ENCODE data around the gene EIF5A. TPM values are rescaled to one million over a fixed set of nuclear protein-coding genes. Genes with fewer than 3 reads are reported as not detected.
A peak's percentile ranks its signal among the peaks of the same experiment; 100 is the strongest.

Gene EIF5A
- total RNA-seq, 2 donors from 2014 or later, result 275 to 328 TPM

DNA sequence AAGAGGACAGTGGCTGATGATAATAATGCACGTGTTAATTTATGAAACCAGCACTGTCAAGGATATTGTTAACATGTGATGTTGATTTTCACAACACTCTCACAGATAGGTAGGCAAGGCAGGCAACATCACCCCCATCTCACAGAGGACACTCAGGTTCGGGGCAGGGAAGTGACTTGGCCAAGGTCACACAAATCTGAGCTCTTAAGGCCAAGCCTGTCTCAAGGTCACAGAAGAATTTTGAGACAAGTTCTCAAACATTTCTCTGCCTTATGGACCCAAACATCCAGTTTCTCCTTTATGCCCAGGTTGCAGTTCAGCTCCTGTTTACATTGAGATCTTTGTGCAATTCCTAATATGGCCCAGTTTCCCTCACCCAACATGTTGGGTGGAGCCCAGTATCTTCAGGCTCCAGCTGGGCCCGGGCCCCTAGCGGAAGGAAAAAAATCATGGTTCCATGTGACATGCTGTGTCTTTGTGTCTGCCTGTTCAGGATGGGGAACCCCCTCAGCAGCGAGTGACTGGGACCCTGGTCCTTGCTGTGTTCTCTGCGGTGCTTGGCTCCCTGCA is 24.6 kb upstream of the EIF5A start:
- intact Hi-C loops (cut with DNase I), result loop anchor here in 1 of 2 donors (5.0 to 10.0 kb wide), 2 partner anchors 238 to 449 kb away; partner anchors contain the start of gene SLC16A11
- DNase-seq (ENCODE audit: low spot score), result no peak

DNA sequence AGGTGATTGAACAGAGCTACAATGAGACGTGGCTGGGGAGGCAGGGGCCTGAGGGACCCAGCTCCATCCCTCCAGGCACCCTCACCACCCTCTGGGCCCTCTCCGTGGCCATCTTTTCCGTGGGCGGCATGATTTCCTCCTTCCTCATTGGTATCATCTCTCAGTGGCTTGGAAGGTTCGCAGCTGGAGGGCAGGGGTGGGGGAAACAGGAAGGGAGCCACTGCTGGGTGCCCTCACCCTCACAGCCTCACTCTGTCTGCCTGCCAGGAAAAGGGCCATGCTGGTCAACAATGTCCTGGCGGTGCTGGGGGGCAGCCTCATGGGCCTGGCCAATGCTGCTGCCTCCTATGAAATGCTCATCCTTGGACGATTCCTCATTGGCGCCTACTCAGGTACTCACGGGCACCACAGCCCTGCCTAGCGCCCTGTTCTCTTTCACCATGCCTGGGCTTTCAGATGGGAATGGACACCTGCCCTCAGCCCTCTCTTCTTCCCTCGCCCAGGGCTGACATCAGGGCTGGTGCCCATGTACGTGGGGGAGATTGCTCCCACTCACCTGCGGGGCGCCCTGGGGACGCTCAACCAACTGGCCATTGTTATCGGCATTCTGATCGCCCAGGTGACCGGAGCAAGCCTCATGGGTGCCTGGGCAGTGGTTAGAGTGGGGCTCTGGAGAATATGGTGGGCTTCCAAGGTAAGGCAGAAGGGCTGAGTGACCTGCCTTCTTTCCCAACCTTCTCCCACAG is 23.8 kb upstream of the EIF5A start:
- DNase-seq (ENCODE audit: low spot score), result no peak
- intact Hi-C loops (cut with DNase I), result loop anchor here in 1 of 2 donors (5.0 to 10.0 kb wide), 2 partner anchors 239 to 449 kb away; partner anchors contain the start of gene SLC16A11

DNA sequence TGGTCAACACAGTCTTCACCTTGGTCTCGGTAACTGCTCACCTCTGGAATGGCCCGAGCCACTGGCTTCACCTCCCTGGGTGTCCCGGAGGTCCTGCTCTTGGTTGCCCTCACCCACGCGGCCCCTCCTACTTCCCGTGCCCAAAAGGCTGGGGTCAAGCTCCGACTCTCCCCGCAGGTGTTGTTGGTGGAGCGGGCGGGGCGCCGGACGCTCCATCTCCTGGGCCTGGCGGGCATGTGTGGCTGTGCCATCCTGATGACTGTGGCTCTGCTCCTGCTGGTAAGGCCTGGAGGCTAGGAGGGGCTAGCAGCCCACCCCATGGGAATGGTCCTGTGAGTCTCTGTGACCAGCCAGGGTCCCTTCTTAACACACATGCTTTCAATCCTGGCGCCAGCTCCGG is 22.5 kb upstream of the EIF5A start:
- intact Hi-C loops (cut with DNase I), result loop anchor here in 1 of 2 donors (5.0 to 10.0 kb wide), 2 partner anchors 240 to 447 kb away; partner anchors contain the start of gene SLC16A11
- DNase-seq (ENCODE audit: low spot score), result no peak

GRCh38 chr17:7285679-7286078 is 21.7 kb upstream of the EIF5A start:
- no peak for DNase-seq (ENCODE audit: low spot score)
- intact Hi-C loops (cut with DNase I), result loop anchor here in 1 of 2 donors (10.0 kb wide), 1 partner anchor 241 kb away; the partner anchor contains the start of gene SLC16A11

- intact Hi-C loops (cut with DNase I), result loop anchor here (10.0 kb wide), 2 partner anchors 55 to 245 kb away; partner anchors contain the start of gene SLC16A11 (in 1 of the 2)
- no peak for DNase-seq (ENCODE audit: low spot score)
These were observed 18.0 kb upstream of the EIF5A start for GRCh38 chr17:7289256-7290032.

- intact Hi-C loops (cut with DNase I), result loop anchor here in 1 of 2 donors (10.0 kb wide), 1 partner anchor 55 kb away; no protein-coding TSS in a partner anchor
These were observed 17.3 kb upstream of the EIF5A start for GRCh38 chr17:7290166-7290565.

DNA sequence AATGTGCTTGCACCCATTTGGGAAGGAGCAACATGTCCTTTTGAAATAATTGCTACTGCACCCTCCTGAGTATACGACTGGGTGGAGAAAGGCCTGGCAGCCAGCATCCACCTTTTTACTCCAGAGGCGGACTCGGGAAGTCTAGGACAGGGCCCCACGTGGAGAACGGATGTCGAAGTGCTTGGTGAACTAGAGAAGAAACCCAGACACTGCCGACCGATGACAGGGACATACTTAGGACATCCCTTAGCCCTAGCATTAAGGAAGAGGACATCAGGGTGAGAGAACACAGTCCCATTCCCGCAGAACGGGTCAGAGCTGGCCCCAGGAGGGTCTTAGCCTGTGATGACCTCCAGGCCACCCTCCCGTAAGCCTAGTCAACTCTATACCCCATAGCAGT is 16.7 kb upstream of the EIF5A start:
- intact Hi-C loops (cut with DNase I), result loop anchor here in 1 of 2 donors (10.0 kb wide), 1 partner anchor 54 kb away; no protein-coding TSS in a partner anchor

More at GRCh38 chr17:7290166-7290565, 17.3 kb upstream of the EIF5A start:
- no peak for DNase-seq (ENCODE audit: low spot score)

DNA sequence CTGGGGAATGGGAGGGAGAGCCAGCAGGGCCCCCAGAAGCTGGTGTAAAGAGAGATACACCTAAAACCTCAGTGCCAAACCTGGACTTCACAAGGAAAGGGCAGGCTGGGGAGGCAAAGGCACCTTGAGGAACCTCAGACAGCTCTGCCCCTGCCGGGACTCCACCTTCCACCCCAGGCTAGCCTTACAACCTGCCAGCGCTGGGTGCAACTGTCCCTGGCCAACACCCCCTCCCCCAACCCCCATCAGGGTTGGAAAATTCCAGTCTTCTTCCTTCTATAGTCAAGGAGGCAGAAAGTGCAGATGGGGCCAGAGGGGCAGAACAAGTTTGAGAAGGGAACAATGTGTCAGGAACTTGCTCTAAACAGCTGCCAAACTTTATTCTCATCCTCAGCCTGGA is 15.2 kb upstream of the EIF5A start:
- intact Hi-C loops (cut with DNase I), result loop anchor here in 1 of 2 donors (10.0 kb wide), 1 partner anchor 53 kb away; no protein-coding TSS in a partner anchor
- no peak for DNase-seq (ENCODE audit: low spot score)

More for the DNA sequence above, 16.7 kb upstream of the EIF5A start:
- DNase-seq (ENCODE audit: low spot score), result no peak

DNA sequence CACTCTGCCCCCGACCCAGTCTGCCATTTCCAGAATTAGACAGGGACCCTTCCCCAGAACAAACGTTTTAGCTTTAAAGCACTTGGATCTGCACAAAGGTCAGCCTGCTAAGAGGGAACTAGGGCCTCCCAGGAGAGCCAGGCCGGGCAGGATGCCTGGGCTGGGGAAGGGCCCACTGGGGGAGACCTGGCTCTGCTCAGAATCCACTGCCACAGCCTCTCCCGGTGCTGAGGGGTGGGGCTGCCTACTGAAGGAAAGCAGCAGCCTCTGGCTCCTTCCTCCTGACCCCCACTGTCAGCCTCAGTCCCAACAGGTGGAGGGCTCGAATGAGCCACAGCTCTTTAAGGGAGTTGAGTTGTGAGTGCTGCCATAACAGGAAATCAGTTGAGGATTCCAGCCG is 14.7 kb upstream of the EIF5A start:
- intact Hi-C loops (cut with DNase I), result loop anchor here in 1 of 2 donors (10.0 kb wide), 1 partner anchor 52 kb away; no protein-coding TSS in a partner anchor

GRCh38 chr17:7293159-7293558 is 14.3 kb upstream of the EIF5A start:
- no peak for DNase-seq (ENCODE audit: low spot score)
- intact Hi-C loops (cut with DNase I), result loop anchor here in 1 of 2 donors (10.0 kb wide), 1 partner anchor 52 kb away; no protein-coding TSS in a partner anchor

More for the DNA sequence above, 14.7 kb upstream of the EIF5A start:
- no peak for DNase-seq (ENCODE audit: low spot score)

DNA sequence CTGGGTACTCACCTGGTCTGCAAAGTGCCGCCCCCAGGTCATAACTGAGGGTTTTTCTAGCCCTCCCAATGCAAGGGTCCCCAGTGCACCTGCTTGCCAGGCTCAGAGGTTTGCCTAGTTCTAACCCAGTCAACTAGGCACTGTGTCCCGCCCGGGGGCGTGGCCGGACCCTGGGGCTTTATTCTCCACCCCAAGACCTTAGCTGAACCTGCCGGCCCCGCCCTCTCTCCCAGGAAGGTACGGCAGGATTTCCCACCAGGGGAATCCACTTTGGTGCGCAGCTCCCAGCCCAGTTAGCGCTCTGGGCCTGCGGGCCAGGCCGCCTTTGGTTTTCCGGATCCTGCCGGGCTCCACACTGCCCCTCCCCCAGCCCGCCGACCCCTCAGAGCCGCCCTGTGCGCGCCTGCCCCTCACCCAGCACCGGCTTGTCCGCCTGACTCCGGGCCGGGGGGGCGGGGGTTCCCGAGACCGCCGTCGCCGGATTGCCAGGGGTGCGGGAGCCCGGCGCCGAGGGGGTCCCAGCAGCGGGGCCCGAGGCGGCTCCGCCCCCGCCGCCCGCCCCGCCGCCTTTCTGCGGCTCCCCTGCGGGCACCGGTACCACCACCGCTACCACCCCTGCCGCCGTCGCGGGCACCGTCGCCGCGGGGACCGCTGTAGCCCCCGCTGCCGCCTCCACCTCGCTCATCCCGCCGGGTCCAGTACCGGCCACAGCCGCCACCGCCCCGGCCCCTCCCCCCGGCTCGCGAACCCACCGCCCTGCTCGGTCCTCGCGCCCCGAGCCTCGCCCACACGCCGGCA is 13.4 kb upstream of the EIF5A start:
- intact Hi-C loops (cut with DNase I), result loop anchor here in 1 of 2 donors (10.0 kb wide), 1 partner anchor 51 kb away; no protein-coding TSS in a partner anchor
- no peak for DNase-seq (ENCODE audit: low spot score)

DNA sequence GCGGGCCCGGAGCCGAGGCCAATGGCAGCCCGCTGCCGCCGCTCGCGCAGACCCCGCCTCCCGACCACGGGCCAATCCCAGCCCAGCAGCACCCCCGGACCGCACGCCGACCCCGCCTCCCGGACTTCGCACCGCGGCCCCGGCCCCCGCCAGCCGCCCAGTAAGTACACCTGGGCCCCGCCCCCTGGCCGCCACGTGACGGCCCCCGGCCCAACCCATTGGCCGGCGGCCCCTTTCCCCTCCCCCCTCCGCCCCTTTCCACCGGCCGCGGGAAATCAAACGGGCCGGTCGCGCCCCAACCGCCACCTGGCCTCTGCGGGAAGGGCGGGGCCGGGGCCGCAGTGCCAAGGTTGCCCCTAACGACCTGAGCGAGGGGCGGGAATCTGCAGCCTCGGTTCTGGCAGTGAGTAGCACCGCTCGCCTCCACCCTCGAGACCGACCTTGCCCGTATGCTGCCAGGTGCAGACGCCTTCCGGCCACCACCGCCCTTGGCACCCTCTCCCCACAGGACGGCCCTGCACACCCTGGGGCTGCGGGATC is 12.7 kb upstream of the EIF5A start, which contains the start of gene YBX2:
YBX2 (minus strand) TSS at position 26 of the 540 bp plus-strand sequence. CDS start 139 bp downstream, outside the sequence.
- no peak for DNase-seq (ENCODE audit: low spot score)

GRCh38 chr17:7295230-7296180 is 11.9 kb upstream of the EIF5A start:
- DNase-seq (ENCODE audit: low spot score), result no peak
- intact Hi-C loops (cut with DNase I), result loop anchor here in 1 of 2 donors (2.0 to 10.0 kb wide), 2 partner anchors 15 to 49 kb away; partner anchors contain the start of gene SLC2A4

More for the DNA sequence above, 12.7 kb upstream of the EIF5A start, which contains the start of gene YBX2:
- intact Hi-C loops (cut with DNase I), result loop anchor here in 1 of 2 donors (10.0 kb wide), 1 partner anchor 50 kb away; no protein-coding TSS in a partner anchor

- peak; percentile 95 for DNase-seq (ENCODE audit: low spot score)
- intact Hi-C loops (cut with DNase I), result loop anchor here in 1 of 2 donors (2.0 to 10.0 kb wide), 2 partner anchors 16 to 48 kb away; partner anchors contain the start of gene SLC2A4
These were observed 11.1 kb upstream of the EIF5A start for GRCh38 chr17:7296189-7296861.

- DNase-seq (ENCODE audit: low spot score), result no peak
- intact Hi-C loops (cut with DNase I), result no loop called here
These were observed 3.2 kb upstream of the EIF5A start for GRCh38 chr17:7304179-7304578.
